Panc1 (cell line): ENCODE measurements around the gene CIAO3. TPM values are rescaled to one million over a fixed set of nuclear protein-coding genes. Genes with fewer than 3 reads are reported as not detected.

Experiments
- ATAC-seq: fragments of 200-7000 bp; cut with Tn5 transposase; 2 replicates; pipeline ENCODE4 v1.9.1; 2020; ENCODE audit warnings: mild to moderate bottlenecking, moderate library complexity
- BruUV-seq: library from RNA; stranded (reverse); fragments of 400-500 nt; replicated peaks from 2 replicates; lab custom pipeline; 2021; lab: Mats Ljungman, UMichigan
- CTCF ChIA-PET: fragments of 300-600 bp; sonication (Branson Sonifier 250); formaldehyde crosslinking; loops from one replicate; lab custom pipeline; 2022; ENCODE audit warnings: antibody characterized with exemption; lab: Charles Lee
- POLR2A ChIA-PET: fragments of 300-600 bp; sonication (Branson Sonifier 250); formaldehyde crosslinking; loops from one replicate; lab custom pipeline; 2022; ENCODE audit warnings: antibody characterized with exemption; lab: Charles Lee
- DNase-seq: peaks from one replicate; pipeline ENCODE4 v3.0.0-alpha.2; 2010; ENCODE audit warnings: low read depth, low spot score
- H3K27ac ChIP-seq: 2 replicates; pipeline ENCODE4 v1.5.1; 2011; ENCODE audit warnings: mild to moderate bottlenecking, low read length, inconsistent platforms
- H3K27me3 ChIP-seq: fragments of 200-500 bp; sonication (Bioruptor generic); 2 replicates; pipeline ENCODE4 v1.6.0; 2014; ENCODE audit warnings: low read length, inconsistent platforms; ENCODE audit not compliant: control insufficient read depth, insufficient read depth
- H3K36me3 ChIP-seq: fragments of 200-500 bp; sonication (Bioruptor generic); 2 replicates; pipeline ENCODE4 v1.5.1; 2014; ENCODE audit warnings: inconsistent platforms, mild to moderate bottlenecking, low read length, moderate library complexity; ENCODE audit not compliant: control insufficient read depth, insufficient read depth
- H3K4me1 ChIP-seq: 2 replicates; pipeline ENCODE4 v1.5.1; 2011; ENCODE audit warnings: inconsistent platforms, mild to moderate bottlenecking, low read length, moderate library complexity; ENCODE audit not compliant: control insufficient read depth, insufficient read depth
- H3K4me3 ChIP-seq, 2 experiments: 2 replicates each; pipeline ENCODE4 v1.5.1; 2011 to 2012; ENCODE audit warnings: low read depth in 2 of 2, low read length in 2 of 2, mild to moderate bottlenecking in 2 of 2, inconsistent platforms in 1 of 2, moderate library complexity in 1 of 2
- H3K9me3 ChIP-seq: fragments of 200-500 bp; sonication (Bioruptor generic); 2 replicates; pipeline ENCODE4 v1.5.1; 2014; ENCODE audit warnings: low read depth, mild to moderate bottlenecking, inconsistent platforms, low read length, moderate library complexity; ENCODE audit not compliant: control insufficient read depth, insufficient read depth
- CTCF ChIP-seq: fragments of 450-650 bp; IDR thresholded peaks from 2 replicates; pipeline ENCODE4 v1.5.1; 2017; ENCODE audit warnings: mild to moderate bottlenecking
- POLR2AphosphoS5 ChIP-seq: IDR thresholded peaks from 2 replicates; pipeline ENCODE4 v1.6.1; 2012; ENCODE audit warnings: mild to moderate bottlenecking, low read depth, low read length, moderate library complexity
- SIN3A ChIP-seq: IDR thresholded peaks from 2 replicates; pipeline ENCODE4 v1.6.1; 2012; ENCODE audit warnings: low read depth, mild to moderate bottlenecking, low read length, moderate library complexity, borderline replicate concordance; ENCODE audit not compliant: insufficient read depth
- TCF7L2 ChIP-seq: IDR thresholded peaks from 2 replicates; pipeline ENCODE4 v1.6.1; 2011; ENCODE audit warnings: mild to moderate bottlenecking, low read depth, low read length, inconsistent platforms
- in situ Hi-C: cut with HindIII; loops from 2 replicates; pipeline ENCODE4 v1.10.0; 2016; ENCODE audit warnings: low sequenced_read_pairs, low pct_unique_long_range_greater_than_20kb
- intact Hi-C: fragments of 100-400 bp; cut with micrococcal nuclease; formaldehyde crosslinking; loops from one replicate; pipeline ENCODE4 v1.10.0; 2022; ENCODE audit not compliant: unreplicated experiment
- total RNA-seq: library from RNA; stranded (reverse); gene quantifications from one replicate; pipeline ENCODE4 v1.2.1, GENCODE V29; 2021; ENCODE audit not compliant: unreplicated experiment
- TF ChIP-seq, protein P1 (sequence below), 2 experiments: IDR thresholded peaks; 2 replicates each; pipeline ENCODE4 v1.6.1; 2011 to 2012; ENCODE audit warnings: low read depth in 2 of 2, control low read depth in 1 of 2, low read length in 1 of 2, mild to moderate bottlenecking in 1 of 2, moderate library complexity in 1 of 2; ENCODE audit not compliant: insufficient read depth in 1 of 2

Gene CIAO3
- total RNA-seq, 1 experiment from 2014 or later, result 34.0 TPM

DNA sequence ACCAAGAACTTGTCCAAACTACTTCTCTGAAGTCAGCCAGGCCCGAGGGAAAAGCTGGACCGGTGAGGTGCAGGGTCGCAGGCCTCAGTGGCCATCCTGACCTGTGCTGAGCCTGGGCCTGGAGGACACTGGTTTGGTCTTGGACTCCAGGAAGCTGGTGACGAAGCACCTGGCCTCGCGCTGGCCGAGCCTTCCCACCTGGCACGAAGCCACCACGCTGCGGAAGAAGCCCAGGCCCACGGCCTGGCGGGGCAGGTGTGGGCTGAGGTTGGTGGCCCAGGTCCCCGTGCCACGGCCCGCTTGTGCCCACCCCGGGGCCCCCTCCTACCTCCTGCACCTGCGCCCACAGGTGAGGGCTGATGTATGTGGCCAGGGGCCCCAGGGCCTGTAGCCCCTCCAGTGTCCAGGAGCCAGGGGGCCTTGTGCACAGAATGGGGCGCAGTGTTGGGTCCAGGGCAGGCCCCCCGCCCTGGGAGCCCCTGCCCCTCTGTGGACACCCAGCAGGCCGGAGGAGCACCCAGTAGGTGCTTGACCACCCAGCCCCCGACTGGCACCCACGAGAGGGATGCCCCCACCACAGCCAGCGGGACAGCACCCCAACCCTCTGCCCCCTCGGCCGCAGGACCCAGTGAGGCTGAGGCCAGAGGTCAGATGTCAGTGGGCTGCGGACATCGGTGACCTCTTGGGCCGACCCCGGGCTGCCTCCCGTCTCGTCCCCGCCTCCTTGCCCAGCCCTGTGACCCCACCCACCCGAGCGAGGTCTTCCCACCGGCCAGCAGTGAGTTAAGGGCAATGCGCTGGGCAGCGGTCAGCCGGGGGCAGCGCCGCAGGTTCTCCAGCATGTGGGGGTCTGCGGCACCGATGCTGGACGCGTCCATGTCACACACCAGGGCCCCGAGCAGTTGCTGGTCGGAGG lies 33.5 kb upstream of the CIAO3 start:
- CTCF ChIA-PET, result no interaction called here
- Histone ChIP-seq H3K27me3 (no peaks in the 10 kb centered on the region), H3K9me3 (no peaks in the 10 kb centered on the region), H3K4me3 (no peak overlapping the region), H3K27ac (no peak overlapping the region), H3K36me3 (no peaks in the 10 kb centered on the region), H3K4me1 (peaks cover 10% of the 10 kb centered on the region)
- intact Hi-C loops, result no loop called here
- ATAC-seq, result no peak
- DNase-seq, result no peak
- no TSS peak for BruUV-seq
- in situ Hi-C loops, result no loop called here
- TF ChIP-seq CTCF (no peak), POLR2AphosphoS5 (no peak), TCF7L2 (no peak), SIN3A (no peak)
- TF ChIP-seq, protein P1, sequence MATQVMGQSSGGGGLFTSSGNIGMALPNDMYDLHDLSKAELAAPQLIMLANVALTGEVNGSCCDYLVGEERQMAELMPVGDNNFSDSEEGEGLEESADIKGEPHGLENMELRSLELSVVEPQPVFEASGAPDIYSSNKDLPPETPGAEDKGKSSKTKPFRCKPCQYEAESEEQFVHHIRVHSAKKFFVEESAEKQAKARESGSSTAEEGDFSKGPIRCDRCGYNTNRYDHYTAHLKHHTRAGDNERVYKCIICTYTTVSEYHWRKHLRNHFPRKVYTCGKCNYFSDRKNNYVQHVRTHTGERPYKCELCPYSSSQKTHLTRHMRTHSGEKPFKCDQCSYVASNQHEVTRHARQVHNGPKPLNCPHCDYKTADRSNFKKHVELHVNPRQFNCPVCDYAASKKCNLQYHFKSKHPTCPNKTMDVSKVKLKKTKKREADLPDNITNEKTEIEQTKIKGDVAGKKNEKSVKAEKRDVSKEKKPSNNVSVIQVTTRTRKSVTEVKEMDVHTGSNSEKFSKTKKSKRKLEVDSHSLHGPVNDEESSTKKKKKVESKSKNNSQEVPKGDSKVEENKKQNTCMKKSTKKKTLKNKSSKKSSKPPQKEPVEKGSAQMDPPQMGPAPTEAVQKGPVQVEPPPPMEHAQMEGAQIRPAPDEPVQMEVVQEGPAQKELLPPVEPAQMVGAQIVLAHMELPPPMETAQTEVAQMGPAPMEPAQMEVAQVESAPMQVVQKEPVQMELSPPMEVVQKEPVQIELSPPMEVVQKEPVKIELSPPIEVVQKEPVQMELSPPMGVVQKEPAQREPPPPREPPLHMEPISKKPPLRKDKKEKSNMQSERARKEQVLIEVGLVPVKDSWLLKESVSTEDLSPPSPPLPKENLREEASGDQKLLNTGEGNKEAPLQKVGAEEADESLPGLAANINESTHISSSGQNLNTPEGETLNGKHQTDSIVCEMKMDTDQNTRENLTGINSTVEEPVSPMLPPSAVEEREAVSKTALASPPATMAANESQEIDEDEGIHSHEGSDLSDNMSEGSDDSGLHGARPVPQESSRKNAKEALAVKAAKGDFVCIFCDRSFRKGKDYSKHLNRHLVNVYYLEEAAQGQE (IDR thresholded peaks at IDR 0.05; ENCODE audit: insufficient read depth in 1 of 2, low read depth in 2 of 2, low read length in 1 of 2), result no peak
- POLR2A ChIA-PET, result interaction anchor here (0.6 kb wide), 1 partner anchor 295 kb away, joined by 3 read pairs; no protein-coding TSS in a partner anchor

GRCh38 chr16:772959-773358 lies 32.2 kb upstream of the CIAO3 start:
- no peak for ATAC-seq
- in situ Hi-C loops (no loop called here), intact Hi-C loops (no loop called here)
- no peak for DNase-seq
- ChIA-PET POLR2A (interaction anchor here (0.7 kb wide), 1 partner anchor 12 kb away, joined by 5 read pairs; no protein-coding TSS in a partner anchor), CTCF (interaction anchor here (0.6 kb wide), 1 partner anchor 106 kb away, joined by 6 read pairs; no protein-coding TSS in a partner anchor)
- Histone ChIP-seq H3K36me3 (no peaks in the 10 kb centered on the region), H3K9me3 (no peaks in the 10 kb centered on the region), H3K4me1 (peaks cover 5% of the 10 kb centered on the region), H3K27ac (no peak overlapping the region), H3K27me3 (no peaks in the 10 kb centered on the region), H3K4me3 (no peak overlapping the region)
- TF ChIP-seq POLR2AphosphoS5, result no peak
- TF ChIP-seq CTCF, result no peak
- TF ChIP-seq, protein P1 (IDR thresholded peaks at IDR 0.05; ENCODE audit: insufficient read depth in 1 of 2, low read depth in 2 of 2, low read length in 1 of 2), result no peak
- TF ChIP-seq TCF7L2, result no peak
- TF ChIP-seq SIN3A, result no peak
- BruUV-seq, result no TSS peak
